Brain microvascular endothelial cell (primary cell): ENCODE measurements around the gene RIMBP2.

ENCODE experiments used
- DNase-seq: peaks from one replicate; pipeline ENCODE4 v3.0.0-alpha.2; 2020
- H3K27ac ChIP-seq: fragments of 250-450 bp; sonication (Bioruptor Pico); 2 replicates; pipeline ENCODE4 v1.5.1; 2020; ENCODE audit warnings: mild to moderate bottlenecking, moderate library complexity
- H3K27me3 ChIP-seq: fragments of 250-450 bp; sonication (Bioruptor Pico); replicated peaks from 2 replicates; pipeline ENCODE4 v1.5.1; 2020; ENCODE audit warnings: mild to moderate bottlenecking
- H3K36me3 ChIP-seq: fragments of 250-450 bp; sonication (Bioruptor Pico); replicated peaks from 2 replicates; pipeline ENCODE4 v1.5.1; 2020; ENCODE audit warnings: mild to moderate bottlenecking
- H3K4me3 ChIP-seq: 2 replicates; pipeline ENCODE4 v1.5.1; 2011; ENCODE audit warnings: low read depth, mild to moderate bottlenecking, control low read depth, low read length, moderate library complexity
- in situ Hi-C: cut with HindIII; loops from 2 replicates; pipeline ENCODE4 v1.10.0; 2017; ENCODE audit warnings: low sequenced_read_pairs, low pct_ligation_motif_present
- TF ChIP-seq, protein P1 (sequence below): IDR thresholded peaks from 2 replicates; pipeline ENCODE4 v1.5.1; 2011; ENCODE audit warnings: low read depth, mild to moderate bottlenecking, moderate library complexity, low read length, control low read depth, inconsistent platforms; ENCODE audit errors: missing control alignments

The RIMBP2 gene

DNA sequence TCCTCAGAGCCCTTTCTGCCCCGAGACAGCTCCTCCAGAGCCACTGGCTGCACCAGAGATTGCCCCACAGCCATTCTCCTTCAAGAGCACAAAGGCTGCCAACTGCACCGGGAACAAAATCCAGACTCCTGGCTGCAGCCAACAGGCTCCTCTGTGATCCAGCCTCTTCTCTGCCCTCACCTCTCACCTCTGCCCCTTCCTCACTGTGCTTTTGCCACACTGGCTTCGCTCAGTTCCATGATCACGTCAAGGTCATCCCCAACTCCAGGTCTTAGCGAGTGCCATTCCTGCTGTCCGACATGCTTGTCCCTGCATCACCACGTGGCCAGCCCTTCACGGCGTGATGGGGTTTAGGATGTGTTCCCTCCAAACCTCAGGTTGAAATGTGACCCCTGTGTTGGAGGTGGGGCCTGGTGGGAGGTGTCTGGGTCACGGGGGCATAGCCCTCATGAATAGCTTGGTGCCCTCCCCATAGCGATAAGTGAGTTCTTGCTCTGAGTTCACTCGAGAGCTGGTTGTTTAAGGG lies 229.1 kb downstream of the RIMBP2 start:
- H3K27me3 ChIP-seq = no peaks in the 10 kb centered on the region
- H3K36me3 ChIP-seq = no peaks in the 10 kb centered on the region
- in situ Hi-C loops = no loop called here
- DNase-seq = no peak
- no peak overlapping the region for H3K4me3 ChIP-seq
- H3K27ac ChIP-seq = no peak overlapping the region
- TF ChIP-seq, protein P1, sequence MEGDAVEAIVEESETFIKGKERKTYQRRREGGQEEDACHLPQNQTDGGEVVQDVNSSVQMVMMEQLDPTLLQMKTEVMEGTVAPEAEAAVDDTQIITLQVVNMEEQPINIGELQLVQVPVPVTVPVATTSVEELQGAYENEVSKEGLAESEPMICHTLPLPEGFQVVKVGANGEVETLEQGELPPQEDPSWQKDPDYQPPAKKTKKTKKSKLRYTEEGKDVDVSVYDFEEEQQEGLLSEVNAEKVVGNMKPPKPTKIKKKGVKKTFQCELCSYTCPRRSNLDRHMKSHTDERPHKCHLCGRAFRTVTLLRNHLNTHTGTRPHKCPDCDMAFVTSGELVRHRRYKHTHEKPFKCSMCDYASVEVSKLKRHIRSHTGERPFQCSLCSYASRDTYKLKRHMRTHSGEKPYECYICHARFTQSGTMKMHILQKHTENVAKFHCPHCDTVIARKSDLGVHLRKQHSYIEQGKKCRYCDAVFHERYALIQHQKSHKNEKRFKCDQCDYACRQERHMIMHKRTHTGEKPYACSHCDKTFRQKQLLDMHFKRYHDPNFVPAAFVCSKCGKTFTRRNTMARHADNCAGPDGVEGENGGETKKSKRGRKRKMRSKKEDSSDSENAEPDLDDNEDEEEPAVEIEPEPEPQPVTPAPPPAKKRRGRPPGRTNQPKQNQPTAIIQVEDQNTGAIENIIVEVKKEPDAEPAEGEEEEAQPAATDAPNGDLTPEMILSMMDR = no peak

- in situ Hi-C loops = no loop called here
- Histone ChIP-seq H3K36me3 (no peaks in the 10 kb centered on the region), H3K27me3 (no peaks in the 10 kb centered on the region), H3K27ac (no peak overlapping the region), H3K4me3 (no peak overlapping the region)
- DNase-seq = no peak
- TF ChIP-seq, protein P1 = no peak
Observed at GRCh38 chr12:130486146-130486435, 230.0 kb downstream of the RIMBP2 start.

GRCh38 chr12:130485291-130486145 lies 230.6 kb downstream of the RIMBP2 start:
- H3K36me3 ChIP-seq = no peaks in the 10 kb centered on the region
- DNase-seq = no peak
- no peak overlapping the region for H3K4me3 ChIP-seq
- TF ChIP-seq, protein P1 = no peak
- no peaks in the 10 kb centered on the region for H3K27me3 ChIP-seq
- no peak overlapping the region for H3K27ac ChIP-seq
- in situ Hi-C loops = no loop called here

GRCh38 chr12:130484221-130484620 lies 231.9 kb downstream of the RIMBP2 start:
- Histone ChIP-seq H3K36me3 (no peaks in the 10 kb centered on the region), H3K27ac (no peak overlapping the region), H3K4me3 (no peak overlapping the region), H3K27me3 (no peaks in the 10 kb centered on the region)
- TF ChIP-seq, protein P1 = no peak
- no peak for DNase-seq
- in situ Hi-C loops = no loop called here

GRCh38 chr12:130483616-130484180 lies 232.4 kb downstream of the RIMBP2 start:
- TF ChIP-seq, protein P1 = no peak
- in situ Hi-C loops = no loop called here
- Histone ChIP-seq H3K27ac (no peak overlapping the region), H3K4me3 (no peak overlapping the region), H3K36me3 (no peaks in the 10 kb centered on the region), H3K27me3 (no peaks in the 10 kb centered on the region)
- no peak for DNase-seq
